ENCODE data around the gene NPC1L1.
"Not testable (repeated sequence)": the region's sequence is repeated elsewhere in the genome, so short reads cannot be mapped to it uniquely, and the experiment has no call there.

Gene NPC1L1

DNA sequence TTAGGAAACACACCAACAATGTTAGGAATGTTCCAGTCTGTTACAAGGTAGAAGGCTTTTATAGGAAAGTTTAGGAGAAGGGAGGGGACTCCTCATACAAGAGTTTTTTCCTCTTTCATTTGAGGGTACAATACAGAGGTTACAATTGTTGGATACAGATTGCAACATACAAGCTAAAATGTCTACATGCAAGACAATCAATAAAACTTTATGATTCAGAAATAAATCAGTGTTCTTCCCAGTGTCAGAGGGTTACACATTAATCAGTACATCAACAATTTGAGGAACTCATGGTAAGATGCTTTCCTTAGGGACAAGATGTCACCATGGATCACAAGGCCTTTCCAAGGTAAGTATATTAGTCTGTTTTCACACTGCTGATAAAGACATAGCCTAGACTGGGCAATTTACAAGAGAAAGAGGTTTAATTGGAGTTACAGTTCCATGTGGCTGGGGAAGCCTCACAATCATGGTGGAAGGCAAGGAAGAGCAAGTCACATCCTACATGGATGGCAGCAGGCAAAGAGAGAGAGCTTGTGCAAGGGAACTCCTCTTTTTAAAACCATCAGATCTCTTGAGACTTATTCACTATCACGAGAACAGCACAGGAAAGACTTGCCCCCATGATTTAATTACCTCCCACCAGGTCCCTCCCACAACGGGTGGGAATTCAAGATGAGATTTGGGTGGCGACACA is 34.4 kb downstream of the NPC1L1 start:
- not testable (repeated sequence) for DNase-seq

DNA sequence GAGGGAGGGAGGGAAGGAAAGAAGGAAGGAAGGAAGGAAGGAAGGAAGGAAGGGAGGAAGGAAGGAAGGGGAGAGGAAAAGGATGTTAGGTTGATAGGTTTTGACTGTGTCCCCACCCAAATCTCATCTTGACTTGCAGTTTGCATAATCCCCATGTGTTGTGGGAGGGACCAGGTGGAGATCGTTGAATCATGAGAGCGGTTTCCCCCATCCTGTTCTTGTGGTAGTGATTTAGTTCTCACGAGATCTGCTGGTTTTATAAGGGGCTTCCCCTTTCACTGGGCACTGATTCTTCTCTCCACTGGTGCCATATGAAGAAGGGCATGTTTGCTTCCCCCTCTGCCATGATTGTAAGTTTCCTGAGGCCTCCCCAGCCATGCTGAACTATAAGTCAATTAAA is 35.5 kb downstream of the NPC1L1 start:
- no peak for DNase-seq

DNA sequence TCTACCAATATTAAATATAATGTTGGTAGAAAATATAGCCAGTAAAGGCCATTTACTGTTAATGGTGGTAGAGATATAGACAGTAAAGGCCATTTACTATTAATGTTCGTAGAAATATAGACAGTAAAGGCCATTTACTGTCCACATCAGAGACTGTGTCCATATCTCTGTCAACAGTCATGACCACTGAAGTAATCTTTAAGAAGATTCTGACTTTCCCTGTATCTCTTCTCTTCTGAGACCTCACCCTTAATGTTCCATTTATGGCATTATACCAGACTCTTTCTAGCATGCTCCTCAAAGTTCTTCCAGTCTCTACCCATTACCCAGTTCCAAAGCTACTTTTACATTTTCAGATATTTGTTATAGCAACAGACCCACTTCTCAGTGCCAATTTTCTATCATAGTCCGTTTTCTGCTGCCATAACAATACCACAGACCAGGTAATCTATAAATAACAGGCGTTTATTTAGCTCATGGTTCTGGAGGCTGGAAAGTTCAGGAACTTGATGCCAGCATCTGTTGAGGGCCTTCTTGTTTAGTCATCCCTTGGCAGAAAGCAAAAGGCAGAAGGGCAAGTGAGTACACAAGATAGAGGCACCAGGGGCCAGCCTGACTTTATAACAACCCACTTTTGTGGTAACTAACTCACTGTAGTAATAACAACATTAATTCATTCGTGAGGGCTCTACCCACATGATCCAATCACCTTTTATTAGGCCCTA is 42.7 kb downstream of the NPC1L1 start:
- no peak for DNase-seq

DNA sequence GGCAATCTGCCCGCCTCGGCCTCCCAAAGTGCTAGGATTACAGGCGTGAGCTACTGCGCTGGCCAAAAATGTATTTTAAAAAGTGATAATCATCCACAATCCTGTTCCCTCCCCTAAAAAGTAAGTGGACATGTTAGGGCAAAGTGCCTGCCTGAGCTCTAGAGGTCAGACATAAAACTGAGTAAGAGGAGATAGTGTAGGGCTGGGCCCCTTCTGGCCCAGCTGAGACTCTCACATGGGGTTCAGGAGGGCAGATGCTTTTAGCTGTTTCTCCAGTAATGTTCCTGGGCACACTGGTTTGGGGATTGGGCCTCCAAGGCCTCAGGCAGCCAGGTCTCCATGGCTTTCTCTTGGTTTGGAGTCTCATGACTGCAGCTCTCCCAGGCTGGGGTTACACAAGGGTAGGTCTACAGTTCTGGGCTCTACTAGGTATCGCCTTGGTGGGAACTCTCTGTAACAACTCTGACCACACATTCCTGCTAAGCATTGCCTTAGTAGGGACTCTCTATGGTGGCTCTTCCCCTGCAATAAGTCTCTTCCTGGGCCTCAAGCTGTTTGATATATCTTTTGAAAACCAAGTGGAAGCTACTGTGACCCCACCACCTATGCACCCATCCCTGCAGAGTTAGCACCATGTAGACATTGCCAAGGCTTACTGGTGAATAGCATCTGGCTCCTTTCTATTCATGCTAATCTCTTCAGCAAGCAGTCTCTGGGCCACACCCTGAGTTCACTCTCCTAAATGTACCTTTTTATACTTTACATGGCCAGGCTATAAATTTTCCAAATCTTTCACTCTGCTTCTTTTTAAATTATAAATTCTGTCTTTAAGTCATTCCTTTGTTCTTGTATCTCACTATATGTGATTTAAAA is 43.7 kb downstream of the NPC1L1 start:
- no peak for DNase-seq

- DNase-seq, result no peak
Observed at GRCh38 chr7:44496385-44496784, 44.7 kb downstream of the NPC1L1 start.

- no peak for DNase-seq
Observed at GRCh38 chr7:44494960-44495359, 46.2 kb downstream of the NPC1L1 start.

DNA sequence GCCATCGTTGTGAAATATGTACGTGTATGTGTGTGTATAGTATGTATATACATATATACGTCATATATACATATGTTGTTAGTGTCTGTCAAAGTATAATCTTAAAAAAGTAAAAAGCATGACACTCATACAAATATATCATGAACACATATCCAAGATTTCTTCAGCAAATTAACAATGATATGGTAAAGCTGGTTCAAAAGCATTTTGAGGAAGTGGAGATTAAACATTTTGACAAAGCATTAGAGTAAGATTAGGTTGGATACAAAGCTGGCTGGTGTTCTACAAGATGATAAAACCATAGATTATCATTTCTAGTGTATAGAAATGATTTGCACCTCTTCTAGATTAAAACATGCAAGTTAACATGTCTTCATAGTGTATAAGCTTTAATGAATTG is 49.9 kb downstream of the NPC1L1 start:
- DNase-seq, result no peak

DNA sequence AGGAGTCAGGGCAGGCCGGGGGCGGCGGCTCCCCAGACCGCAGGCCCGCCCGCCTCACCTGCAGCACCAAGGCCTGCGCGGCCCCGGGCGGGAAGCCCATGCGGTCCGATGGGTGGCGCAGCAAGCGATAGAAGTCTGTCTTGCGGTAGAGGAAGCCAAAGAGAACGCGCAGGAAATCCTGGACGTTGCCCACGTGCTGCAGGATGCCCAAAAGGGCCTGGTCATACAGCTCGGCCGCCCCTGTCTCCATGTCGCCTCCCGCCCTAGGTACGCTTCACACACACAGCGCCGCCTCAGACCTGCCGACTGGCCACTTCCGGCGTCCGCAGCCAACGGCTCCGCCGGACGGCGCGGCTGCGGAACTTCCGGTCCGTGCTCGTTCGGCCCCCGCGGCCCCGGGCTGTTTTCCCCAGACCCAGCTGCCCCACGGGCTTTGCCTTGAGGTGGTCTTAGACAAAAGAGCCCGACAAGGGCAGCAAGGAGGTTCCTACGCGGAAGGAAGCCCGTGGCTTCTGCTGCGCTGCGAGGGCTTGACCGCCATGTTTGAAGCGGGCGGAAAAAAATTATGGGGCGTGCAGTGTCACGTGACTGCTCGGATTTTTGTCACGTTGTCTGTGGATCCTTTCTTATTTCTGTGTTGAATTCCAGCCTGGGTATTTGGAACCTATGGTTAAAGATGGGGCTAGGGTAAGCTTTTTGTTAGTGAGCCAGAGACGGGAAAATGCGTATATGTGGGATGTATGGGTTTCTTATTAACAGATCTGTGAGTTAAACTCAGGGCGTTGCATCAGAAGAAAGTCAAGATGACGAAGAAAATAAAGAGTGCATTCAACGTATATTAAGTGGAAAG is 50.6 kb downstream of the NPC1L1 start, which contains the start of gene NUDCD3:
Gene NUDCD3, minus strand, starts transcription at position 308 of the 850 bp plus-strand sequence. Its CDS starts 58 bp downstream, at position 250.
- peak; percentile 85 for DNase-seq

DNA sequence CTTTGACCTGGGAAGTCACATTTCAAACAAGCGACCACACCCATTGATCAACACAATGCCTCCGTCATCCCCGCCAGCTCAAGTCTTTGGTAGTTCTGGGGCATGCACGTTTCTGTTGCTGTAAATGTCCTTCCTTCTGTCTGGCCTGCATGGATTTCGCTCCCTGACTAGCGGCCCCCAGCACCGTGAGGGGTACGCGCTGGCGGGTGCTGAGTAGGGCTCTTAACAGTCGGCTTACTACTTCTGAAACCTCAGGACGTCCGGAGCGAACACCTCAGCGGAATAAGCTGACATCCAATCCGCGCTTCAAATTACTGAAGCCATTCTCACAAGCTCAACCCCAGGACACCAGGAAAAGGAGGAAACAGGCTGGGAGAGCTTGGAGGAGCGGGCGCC is 51.2 kb downstream of the NPC1L1 start:
- peak; percentile 22 for DNase-seq

- DNase-seq, result no peak
Observed at GRCh38 chr7:44488955-44489354, 52.2 kb downstream of the NPC1L1 start.

DNA sequence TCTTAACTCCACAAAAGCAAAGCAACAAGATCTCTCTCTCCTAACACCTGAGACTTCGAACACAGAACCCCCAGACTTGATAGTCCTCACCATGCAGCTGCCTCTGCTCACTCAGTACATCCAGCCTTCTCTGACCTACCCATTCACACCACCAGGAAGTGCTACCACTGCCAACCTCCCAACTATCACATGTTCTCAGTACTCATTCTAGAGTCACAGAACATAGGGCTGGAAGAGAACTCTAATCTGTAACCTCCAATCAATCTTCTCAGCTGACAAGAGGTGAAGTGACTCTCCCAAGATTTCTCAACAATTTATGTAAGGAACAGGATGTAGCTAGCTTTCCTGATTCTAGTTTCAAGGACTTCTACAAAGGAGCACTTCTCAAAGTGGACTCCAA is 54.4 kb downstream of the NPC1L1 start:
- DNase-seq, result no peak

DNA sequence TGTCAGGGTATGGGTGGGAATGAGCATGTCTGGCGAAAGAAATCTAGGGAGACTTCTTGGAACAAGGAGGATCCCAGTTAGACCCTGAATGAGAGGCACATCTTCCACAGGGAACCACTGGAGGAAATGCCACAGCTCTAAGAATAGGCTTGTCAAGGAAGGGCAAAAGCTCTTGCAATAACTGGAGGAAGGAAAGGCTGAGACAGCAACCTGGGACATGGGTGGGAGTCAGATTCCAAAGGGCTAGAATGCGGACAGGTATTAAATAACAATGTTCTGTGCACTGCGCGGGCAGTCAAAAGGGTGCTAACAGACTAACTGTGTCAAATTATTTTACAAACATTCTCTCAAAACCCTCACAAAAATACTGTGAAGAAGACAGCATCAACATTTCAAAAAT is 55.1 kb downstream of the NPC1L1 start:
- DNase-seq, result no peak

GRCh38 chr7:44484482-44485313 is 56.4 kb downstream of the NPC1L1 start:
- no peak for DNase-seq

- no peak for DNase-seq
Observed at GRCh38 chr7:44482502-44483485, 58.3 kb downstream of the NPC1L1 start.

DNA sequence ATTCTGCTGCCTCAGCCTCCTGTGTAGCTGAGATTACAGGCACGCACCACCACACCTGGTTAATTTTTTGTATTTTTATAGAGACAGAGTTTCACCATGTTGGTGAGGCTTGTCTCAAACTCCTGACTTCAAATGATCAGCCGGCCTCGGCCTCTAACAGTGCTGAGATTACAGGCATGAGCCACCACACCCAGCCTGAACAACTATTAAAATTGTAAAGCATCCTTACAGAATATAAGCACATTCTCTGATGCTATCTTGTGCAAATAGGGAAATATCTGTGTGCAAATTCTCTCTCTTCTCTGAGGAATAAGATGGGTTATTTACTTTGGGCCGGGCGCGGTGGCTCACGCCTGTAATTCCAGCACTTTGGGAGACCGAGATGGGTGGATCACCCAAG is 63.2 kb downstream of the NPC1L1 start:
- DNase-seq, result no peak

GRCh38 chr7:44477063-44477830 is 63.9 kb downstream of the NPC1L1 start:
- DNase-seq, result peak; percentile 46

DNA sequence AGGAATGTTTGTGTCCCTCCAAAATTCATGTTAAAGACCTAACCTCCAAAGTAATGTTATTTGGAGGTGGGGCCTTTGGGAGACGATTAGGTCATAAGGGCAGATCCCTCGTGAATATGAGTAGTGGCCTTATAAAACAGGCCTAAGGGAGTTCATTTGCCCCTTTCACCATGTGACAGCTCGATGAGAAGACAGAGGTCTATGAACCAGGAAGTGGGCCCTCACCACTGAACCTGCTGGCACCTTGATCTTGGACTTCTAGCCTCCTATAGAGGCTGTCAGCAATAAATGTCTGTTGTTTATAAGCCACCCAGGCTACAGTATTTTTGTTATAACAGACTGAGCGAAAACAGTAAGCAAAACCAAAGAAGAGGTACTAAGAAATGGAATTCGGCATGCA is 64.8 kb downstream of the NPC1L1 start:
- DNase-seq, result no peak

DNA sequence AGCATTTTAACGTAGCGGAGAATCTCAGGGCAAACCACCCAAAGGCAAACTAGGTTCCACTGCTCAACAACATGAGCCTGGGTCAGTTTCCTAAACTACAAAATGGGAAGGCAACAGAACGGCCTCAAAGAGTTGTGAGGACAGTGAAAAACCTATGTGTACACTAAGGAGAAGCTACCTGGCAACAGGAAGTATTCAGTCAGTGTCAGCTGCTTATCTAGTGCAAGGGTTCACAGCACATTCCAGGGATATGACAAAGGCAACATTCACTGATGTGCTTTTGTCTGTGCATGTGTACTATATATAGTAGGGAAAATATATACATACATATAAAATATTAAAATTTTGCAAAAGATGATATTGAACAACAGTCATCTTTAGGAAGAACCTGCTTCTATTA is 67.8 kb downstream of the NPC1L1 start:
- DNase-seq, result no peak

GRCh38 chr7:44472843-44473242 is 68.3 kb downstream of the NPC1L1 start:
- no peak for DNase-seq

- DNase-seq, result no peak
Observed at GRCh38 chr7:44471850-44472249, 69.3 kb downstream of the NPC1L1 start.
